ENCODE results near the gene MYH14. TPM values are rescaled to one million over a fixed set of nuclear protein-coding genes. Genes with fewer than 3 reads are reported as not detected.

The MYH14 gene
- total RNA-seq, 2 donors from 2014 or later, result 2.6 to 11.1 TPM

GRCh38 chr19:50190439-50190891 is 13.0 kb upstream of the MYH14 start:
- Histone ChIP-seq H3K27ac (no peak overlapping the region), H3K4me3 (no peak overlapping the region), H3K4me1 (ENCODE audit: control insufficient read depth in 1 of 2, low read depth in 2 of 2) (no peaks in the 10 kb centered on the region), H3K9me3 (no peaks in the 10 kb centered on the region), H3K36me3 (no peaks in the 10 kb centered on the region), H3K27me3 (replicated peaks; ENCODE audit: insufficient read depth) (no peaks in the 10 kb centered on the region)
- ATAC-seq (ENCODE audit: insufficient number of reproducible peaks, low FRiP score, low read depth), result no peak
- DNase-seq (ENCODE audit: low spot score), result no peak
- no peak for TF ChIP-seq CTCF (IDR thresholded peaks at IDR 0.05)

GRCh38 chr19:50191216-50191615 is 12.2 kb upstream of the MYH14 start:
- no peaks in the 10 kb centered on the region for H3K36me3 ChIP-seq
- H3K9me3 ChIP-seq, result no peaks in the 10 kb centered on the region
- no peaks in the 10 kb centered on the region for H3K4me1 ChIP-seq (ENCODE audit: control insufficient read depth in 1 of 2, low read depth in 2 of 2)
- no peaks in the 10 kb centered on the region for H3K27me3 ChIP-seq (replicated peaks; ENCODE audit: insufficient read depth)
- DNase-seq (ENCODE audit: low spot score), result no peak
- H3K4me3 ChIP-seq, result no peak overlapping the region
- ATAC-seq (ENCODE audit: insufficient number of reproducible peaks, low FRiP score, low read depth), result no peak
- TF ChIP-seq CTCF (IDR thresholded peaks at IDR 0.05), result no peak
- H3K27ac ChIP-seq, result no peak overlapping the region

- no peak for TF ChIP-seq CTCF (IDR thresholded peaks at IDR 0.05)
- Histone ChIP-seq H3K9me3 (no peaks in the 10 kb centered on the region), H3K4me1 (ENCODE audit: control insufficient read depth in 1 of 2, low read depth in 2 of 2) (no peaks in the 10 kb centered on the region), H3K27me3 (replicated peaks; ENCODE audit: insufficient read depth) (no peaks in the 10 kb centered on the region), H3K4me3 (no peak overlapping the region), H3K27ac (no peak overlapping the region), H3K36me3 (no peaks in the 10 kb centered on the region)
- no peak for ATAC-seq (ENCODE audit: insufficient number of reproducible peaks, low FRiP score, low read depth)
- no peak for DNase-seq (ENCODE audit: low spot score)
Measured at GRCh38 chr19:50192463-50193211, 10.8 kb upstream of the MYH14 start.

- ATAC-seq (ENCODE audit: insufficient number of reproducible peaks, low FRiP score, low read depth), result no peak
- no peaks in the 10 kb centered on the region for H3K27me3 ChIP-seq (replicated peaks; ENCODE audit: insufficient read depth)
- TF ChIP-seq CTCF (IDR thresholded peaks at IDR 0.05), result no peak
Measured at GRCh38 chr19:50195224-50195623, 8.2 kb upstream of the MYH14 start.

GRCh38 chr19:50196322-50196932 is 7.0 kb upstream of the MYH14 start:
- no peak for DNase-seq (ENCODE audit: low spot score)
- no peaks in the 10 kb centered on the region for H3K9me3 ChIP-seq
- no peaks in the 10 kb centered on the region for H3K27me3 ChIP-seq (replicated peaks; ENCODE audit: insufficient read depth)
- H3K4me1 ChIP-seq (ENCODE audit: control insufficient read depth in 1 of 2, low read depth in 2 of 2), result peaks cover 0 to 16% of the 10 kb centered on the region in 2 donors
- no peak for ATAC-seq (ENCODE audit: insufficient number of reproducible peaks, low FRiP score, low read depth)
- no peak for TF ChIP-seq CTCF (IDR thresholded peaks at IDR 0.05)
- H3K27ac ChIP-seq, result no peak overlapping the region
- no peak overlapping the region for H3K4me3 ChIP-seq
- H3K36me3 ChIP-seq, result no peaks in the 10 kb centered on the region

More at GRCh38 chr19:50195224-50195623, 8.2 kb upstream of the MYH14 start:
- Histone ChIP-seq H3K4me1 (ENCODE audit: control insufficient read depth in 1 of 2, low read depth in 2 of 2) (peaks cover 0 to 16% of the 10 kb centered on the region in 2 donors), H3K36me3 (no peaks in the 10 kb centered on the region), H3K9me3 (no peaks in the 10 kb centered on the region), H3K4me3 (no peak overlapping the region), H3K27ac (no peak overlapping the region)
- no peak for DNase-seq (ENCODE audit: low spot score)
